ENCODE results near the gene CREBRF.

DNA sequence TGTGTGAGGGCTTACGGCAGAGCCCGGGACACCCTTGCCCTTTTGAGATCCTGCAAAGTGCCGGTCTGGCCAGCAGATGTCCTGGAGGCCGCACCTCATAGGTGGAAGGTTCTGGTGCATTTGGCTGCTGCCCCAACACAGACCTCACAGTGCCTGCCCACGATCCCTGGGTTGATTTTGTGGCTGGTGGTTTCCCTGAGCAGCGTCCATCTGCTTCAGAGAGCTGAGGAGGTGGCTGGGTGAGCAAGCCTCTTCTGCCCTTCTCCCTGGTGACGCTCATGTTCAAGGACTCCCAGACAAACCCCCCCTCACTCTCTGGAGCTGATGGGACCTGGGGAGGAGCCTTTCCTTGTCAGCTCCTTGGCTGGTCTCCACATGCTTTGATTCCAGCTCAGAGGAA is 107.1 kb downstream of the CREBRF start:
- TF ChIP-seq EZH2 (optimal IDR thresholded peaks at IDR 0.05; ENCODE audit: low read depth, low read length), result no peak
- TF ChIP-seq, protein P1, sequence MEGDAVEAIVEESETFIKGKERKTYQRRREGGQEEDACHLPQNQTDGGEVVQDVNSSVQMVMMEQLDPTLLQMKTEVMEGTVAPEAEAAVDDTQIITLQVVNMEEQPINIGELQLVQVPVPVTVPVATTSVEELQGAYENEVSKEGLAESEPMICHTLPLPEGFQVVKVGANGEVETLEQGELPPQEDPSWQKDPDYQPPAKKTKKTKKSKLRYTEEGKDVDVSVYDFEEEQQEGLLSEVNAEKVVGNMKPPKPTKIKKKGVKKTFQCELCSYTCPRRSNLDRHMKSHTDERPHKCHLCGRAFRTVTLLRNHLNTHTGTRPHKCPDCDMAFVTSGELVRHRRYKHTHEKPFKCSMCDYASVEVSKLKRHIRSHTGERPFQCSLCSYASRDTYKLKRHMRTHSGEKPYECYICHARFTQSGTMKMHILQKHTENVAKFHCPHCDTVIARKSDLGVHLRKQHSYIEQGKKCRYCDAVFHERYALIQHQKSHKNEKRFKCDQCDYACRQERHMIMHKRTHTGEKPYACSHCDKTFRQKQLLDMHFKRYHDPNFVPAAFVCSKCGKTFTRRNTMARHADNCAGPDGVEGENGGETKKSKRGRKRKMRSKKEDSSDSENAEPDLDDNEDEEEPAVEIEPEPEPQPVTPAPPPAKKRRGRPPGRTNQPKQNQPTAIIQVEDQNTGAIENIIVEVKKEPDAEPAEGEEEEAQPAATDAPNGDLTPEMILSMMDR (IDR thresholded peaks at IDR 0.05; ENCODE audit: low read length), result no peak

Data from MM.1S (cell line).